Left ventricle myocardium inferior (tissue), 1 donor: Measurements from ENCODE around the gene KAZN. TPM values are rescaled to one million over a fixed set of nuclear protein-coding genes. Genes with fewer than 3 reads are reported as not detected.

Source experiments
- DNase-seq: peaks from one replicate; pipeline ENCODE4 v3.0.0-alpha.2; 2020
- H3K27ac ChIP-seq: fragments of 200-600 bp; replicated peaks from 2 replicates; pipeline ENCODE4 v1.8.0; 2021
- H3K27me3 ChIP-seq: fragments of 200-600 bp; 2 replicates; pipeline ENCODE4 v1.8.0; 2021; ENCODE audit warnings: low read depth
- H3K36me3 ChIP-seq: fragments of 200-600 bp; 2 replicates; pipeline ENCODE4 v1.8.0; 2021
- H3K4me1 ChIP-seq: fragments of 200-600 bp; 2 replicates; pipeline ENCODE4 v1.8.0; 2021
- H3K4me3 ChIP-seq: fragments of 200-600 bp; 2 replicates; pipeline ENCODE4 v1.8.0; 2021; ENCODE audit warnings: mild to moderate bottlenecking, moderate library complexity
- H3K9me3 ChIP-seq: fragments of 200-600 bp; replicated peaks from 2 replicates; pipeline ENCODE4 v1.8.0; 2021
- CTCF ChIP-seq: fragments of 200-600 bp; IDR thresholded peaks from 2 replicates; pipeline ENCODE4 v1.8.0; 2021; ENCODE audit warnings: antibody characterized with exemption, mild to moderate bottlenecking, borderline replicate concordance
- intact Hi-C: fragments of 100-400 bp; cut with micrococcal nuclease; formaldehyde crosslinking; loops from one replicate; pipeline ENCODE4 v1.11.0; 2022
- total RNA-seq: library from RNA; stranded (reverse); fragmentation: NEBNext Ultra II Directional; extraction: Animal tissue kit (Norgen Biotek cat#: 25700); gene quantifications from one replicate; pipeline ENCODE4 v1.2.1, GENCODE V29; 2021
- donor health status: DM: no; HTN: yes; CAD: no; lungs with severe emphysema.

Gene KAZN
- total RNA-seq, 1 donor from 2014 or later: 2.2 TPM

GRCh38 chr1:14964711-14965055 lies 366.2 kb downstream of the KAZN start:
- no peak overlapping the region for H3K27ac ChIP-seq
- intact Hi-C loops: no loop called here
- peaks cover 6% of the 10 kb centered on the region for H3K9me3 ChIP-seq
- H3K36me3 ChIP-seq: peaks cover 27% of the 10 kb centered on the region
- no peak overlapping the region for H3K4me3 ChIP-seq
- no peaks in the 10 kb centered on the region for H3K27me3 ChIP-seq
- TF ChIP-seq CTCF: no peak
- DNase-seq: no peak
- H3K4me1 ChIP-seq: peaks cover 18% of the 10 kb centered on the region

GRCh38 chr1:14968251-14968851 lies 369.9 kb downstream of the KAZN start:
- Histone ChIP-seq H3K27ac (peak overlapping the region; percentile 69), H3K4me3 (no peak overlapping the region), H3K27me3 (no peaks in the 10 kb centered on the region), H3K36me3 (no peaks in the 10 kb centered on the region), H3K4me1 (peaks cover 42% of the 10 kb centered on the region), H3K9me3 (peaks cover 9% of the 10 kb centered on the region)
- TF ChIP-seq CTCF: no peak
- intact Hi-C loops: no loop called here
- peak; percentile 38 for DNase-seq

- intact Hi-C loops: no loop called here
- no peak for TF ChIP-seq CTCF
- no peak overlapping the region for H3K4me3 ChIP-seq
- H3K4me1 ChIP-seq: peaks cover 42% of the 10 kb centered on the region
- H3K9me3 ChIP-seq: peaks cover 15% of the 10 kb centered on the region
- no peaks in the 10 kb centered on the region for H3K27me3 ChIP-seq
- H3K36me3 ChIP-seq: no peaks in the 10 kb centered on the region
- DNase-seq: no peak
- H3K27ac ChIP-seq: peak overlapping the region; percentile 69
Measured at GRCh38 chr1:14969006-14969405, 370.5 kb downstream of the KAZN start.

- TF ChIP-seq CTCF: no peak
- Histone ChIP-seq H3K9me3 (peaks cover 17% of the 10 kb centered on the region), H3K4me1 (peaks cover 45% of the 10 kb centered on the region), H3K4me3 (no peak overlapping the region), H3K27ac (peak overlapping the region; percentile 22), H3K27me3 (no peaks in the 10 kb centered on the region), H3K36me3 (no peaks in the 10 kb centered on the region)
- DNase-seq: peak; percentile 42
- intact Hi-C loops: no loop called here
Measured at GRCh38 chr1:14970115-14970798, 371.8 kb downstream of the KAZN start.

- no peak for TF ChIP-seq CTCF
- peaks cover 45% of the 10 kb centered on the region for H3K4me1 ChIP-seq
- no peaks in the 10 kb centered on the region for H3K36me3 ChIP-seq
- DNase-seq: no peak
- H3K27ac ChIP-seq: no peak overlapping the region
- no peak overlapping the region for H3K4me3 ChIP-seq
- intact Hi-C loops: no loop called here
- H3K27me3 ChIP-seq: no peaks in the 10 kb centered on the region
- H3K9me3 ChIP-seq: peaks cover 17% of the 10 kb centered on the region
Measured at GRCh38 chr1:14970799-14971141, 372.3 kb downstream of the KAZN start.
